Measurements from ENCODE around the gene RNF38.
"Not testable (repeated sequence)": the region's sequence is repeated elsewhere in the genome, so short reads cannot be mapped to it uniquely, and the experiment has no call there.

DNA sequence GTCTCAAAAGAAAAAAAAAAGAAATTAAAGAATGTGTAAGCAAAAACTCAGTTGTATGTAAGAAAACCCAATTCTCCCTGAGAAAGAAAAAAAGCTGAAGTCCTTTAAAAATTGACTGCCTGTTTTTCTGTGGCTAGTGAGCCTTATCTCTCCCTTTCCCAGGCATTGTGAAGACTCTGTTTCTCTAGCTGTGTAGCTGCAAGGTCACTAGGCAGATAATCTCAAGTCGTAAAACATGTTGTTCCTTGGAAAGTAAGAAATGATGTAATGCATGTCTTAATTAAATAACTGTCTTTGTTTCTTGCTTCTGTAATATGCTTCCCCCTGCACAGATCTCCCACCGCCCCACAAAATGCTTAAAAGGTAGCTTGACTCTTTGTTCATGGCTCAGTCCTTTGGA, 95.7 kb downstream of the RNF38 start:
- TF ChIP-seq, protein P1, sequence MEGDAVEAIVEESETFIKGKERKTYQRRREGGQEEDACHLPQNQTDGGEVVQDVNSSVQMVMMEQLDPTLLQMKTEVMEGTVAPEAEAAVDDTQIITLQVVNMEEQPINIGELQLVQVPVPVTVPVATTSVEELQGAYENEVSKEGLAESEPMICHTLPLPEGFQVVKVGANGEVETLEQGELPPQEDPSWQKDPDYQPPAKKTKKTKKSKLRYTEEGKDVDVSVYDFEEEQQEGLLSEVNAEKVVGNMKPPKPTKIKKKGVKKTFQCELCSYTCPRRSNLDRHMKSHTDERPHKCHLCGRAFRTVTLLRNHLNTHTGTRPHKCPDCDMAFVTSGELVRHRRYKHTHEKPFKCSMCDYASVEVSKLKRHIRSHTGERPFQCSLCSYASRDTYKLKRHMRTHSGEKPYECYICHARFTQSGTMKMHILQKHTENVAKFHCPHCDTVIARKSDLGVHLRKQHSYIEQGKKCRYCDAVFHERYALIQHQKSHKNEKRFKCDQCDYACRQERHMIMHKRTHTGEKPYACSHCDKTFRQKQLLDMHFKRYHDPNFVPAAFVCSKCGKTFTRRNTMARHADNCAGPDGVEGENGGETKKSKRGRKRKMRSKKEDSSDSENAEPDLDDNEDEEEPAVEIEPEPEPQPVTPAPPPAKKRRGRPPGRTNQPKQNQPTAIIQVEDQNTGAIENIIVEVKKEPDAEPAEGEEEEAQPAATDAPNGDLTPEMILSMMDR (conservative IDR thresholded peaks at IDR 0.05 in 1 of 2, IDR thresholded peaks at IDR 0.05 in 1 of 2; ENCODE audit: extremely low read depth in 1 of 2, insufficient read depth in 1 of 2, low read depth in 1 of 2, low read length in 2 of 2) = not testable (repeated sequence)
- TF ChIP-seq EZH2 (IDR thresholded peaks at IDR 0.05; ENCODE audit: borderline replicate concordance, low read length) = not testable (repeated sequence)

Measured in mammary epithelial cell (primary cell).